ENCODE measurements around the gene CDK12. TPM values are rescaled to one million over a fixed set of nuclear protein-coding genes. Genes with fewer than 3 reads are reported as not detected.

Gene CDK12
- total RNA-seq, 1 donor from 2014 or later = 43.0 TPM

GRCh38 chr17:39556423-39556822 is 95.1 kb downstream of the CDK12 start:
- Mint-ChIP-seq H3K4me1 (ENCODE audit: low read depth) (peaks cover 25% of the 10 kb centered on the region), H3K36me3 (ENCODE audit: low read depth) (peaks cover 31% of the 10 kb centered on the region), H3K4me3 (ENCODE audit: unreplicated experiment) (no peak overlapping the region), H3K27ac (ENCODE audit: unreplicated experiment) (no peak overlapping the region), H3K9me3 (ENCODE audit: low read depth) (no peaks in the 10 kb centered on the region), H3K27me3 (ENCODE audit: low read depth) (no peaks in the 10 kb centered on the region)
- no peak for TF ChIP-seq CTCF (IDR thresholded peaks at IDR 0.05)
- DNase-seq (ENCODE audit: low spot score) = no peak

- Mint-ChIP-seq H3K4me1 (ENCODE audit: low read depth) (peaks cover 14% of the 10 kb centered on the region), H3K27me3 (ENCODE audit: low read depth) (no peaks in the 10 kb centered on the region), H3K27ac (ENCODE audit: unreplicated experiment) (no peak overlapping the region), H3K36me3 (ENCODE audit: low read depth) (peaks cover 26% of the 10 kb centered on the region), H3K4me3 (ENCODE audit: unreplicated experiment) (no peak overlapping the region), H3K9me3 (ENCODE audit: low read depth) (no peaks in the 10 kb centered on the region)
- TF ChIP-seq CTCF (IDR thresholded peaks at IDR 0.05) = no peak
- DNase-seq (ENCODE audit: low spot score) = no peak
These were observed 101.1 kb downstream of the CDK12 start for GRCh38 chr17:39562395-39562794.

GRCh38 chr17:39562976-39563375 is 101.7 kb downstream of the CDK12 start:
- no peaks in the 10 kb centered on the region for H3K9me3 Mint-ChIP-seq (ENCODE audit: low read depth)
- TF ChIP-seq CTCF (IDR thresholded peaks at IDR 0.05) = no peak
- no peak for DNase-seq (ENCODE audit: low spot score)
- H3K36me3 Mint-ChIP-seq (ENCODE audit: low read depth) = peaks cover 27% of the 10 kb centered on the region
- peaks cover 14% of the 10 kb centered on the region for H3K4me1 Mint-ChIP-seq (ENCODE audit: low read depth)
- H3K4me3 Mint-ChIP-seq (ENCODE audit: unreplicated experiment) = no peak overlapping the region
- H3K27ac Mint-ChIP-seq (ENCODE audit: unreplicated experiment) = no peak overlapping the region
- H3K27me3 Mint-ChIP-seq (ENCODE audit: low read depth) = no peaks in the 10 kb centered on the region

- no peak for TF ChIP-seq CTCF (IDR thresholded peaks at IDR 0.05)
- DNase-seq (ENCODE audit: low spot score) = no peak
- Mint-ChIP-seq H3K27ac (ENCODE audit: unreplicated experiment) (no peak overlapping the region), H3K36me3 (ENCODE audit: low read depth) (peaks cover 31% of the 10 kb centered on the region), H3K4me1 (ENCODE audit: low read depth) (peaks cover 14% of the 10 kb centered on the region), H3K4me3 (ENCODE audit: unreplicated experiment) (no peak overlapping the region), H3K9me3 (ENCODE audit: low read depth) (no peaks in the 10 kb centered on the region), H3K27me3 (ENCODE audit: low read depth) (no peaks in the 10 kb centered on the region)
These were observed 102.2 kb downstream of the CDK12 start for GRCh38 chr17:39563476-39563875.

- Mint-ChIP-seq H3K4me3 (ENCODE audit: unreplicated experiment) (no peak overlapping the region), H3K36me3 (ENCODE audit: low read depth) (peaks cover 31% of the 10 kb centered on the region), H3K9me3 (ENCODE audit: low read depth) (no peaks in the 10 kb centered on the region), H3K4me1 (ENCODE audit: low read depth) (peaks cover 14% of the 10 kb centered on the region), H3K27me3 (ENCODE audit: low read depth) (no peaks in the 10 kb centered on the region), H3K27ac (ENCODE audit: unreplicated experiment) (no peak overlapping the region)
- no peak for TF ChIP-seq CTCF (IDR thresholded peaks at IDR 0.05)
- DNase-seq (ENCODE audit: low spot score) = no peak
These were observed 103.0 kb downstream of the CDK12 start for GRCh38 chr17:39564211-39564848.
